ENCODE data around the gene PTPRF.

Gene PTPRF

DNA sequence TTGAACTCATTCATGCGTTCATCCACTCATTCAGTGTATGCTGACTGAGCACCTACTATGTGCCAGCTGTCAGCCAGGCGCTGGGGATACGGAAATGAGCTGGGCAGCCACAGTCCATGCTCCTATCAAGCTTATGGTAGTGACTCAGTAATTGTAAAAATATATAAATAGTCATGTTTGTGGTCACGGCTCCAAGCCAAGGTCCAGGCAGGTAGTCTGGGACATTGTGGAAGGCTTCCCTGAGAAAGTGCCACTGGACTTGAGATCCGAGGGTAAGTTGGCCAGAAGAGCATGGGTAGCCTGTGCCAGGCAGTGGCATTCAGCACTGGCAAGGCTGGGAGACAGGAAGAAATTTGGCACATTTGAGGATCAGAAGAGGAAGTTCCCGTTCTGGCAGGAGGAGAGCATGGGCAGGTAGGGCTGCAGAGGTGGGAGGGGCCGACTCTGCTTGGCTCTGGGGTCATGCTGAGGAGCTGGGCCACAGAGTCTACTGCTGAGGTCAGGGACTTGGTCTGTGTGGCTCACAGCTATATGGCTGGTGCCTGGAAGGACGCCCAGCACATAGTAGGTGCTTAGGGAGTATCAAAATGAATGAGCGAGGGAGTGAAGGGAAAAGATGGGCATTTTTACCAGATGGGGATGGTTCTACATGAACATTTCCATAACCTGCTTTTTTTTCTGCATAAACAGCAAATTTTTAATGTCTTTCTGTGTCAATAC lies 6.9 kb downstream of the PTPRF start:
- TF ChIP-seq POLR2AphosphoS5 (IDR thresholded peaks at IDR 0.05; ENCODE audit: low read depth, low read length): no peak
- TF ChIP-seq TAF1 (IDR thresholded peaks at IDR 0.05; ENCODE audit: borderline replicate concordance, insufficient read depth, low read length): no peak
- no peak for TF ChIP-seq SIN3A (IDR thresholded peaks at IDR 0.05; ENCODE audit: borderline replicate concordance, insufficient read depth, low read length)
- TF ChIP-seq FOXP2 (optimal IDR thresholded peaks at IDR 0.05; ENCODE audit: borderline replicate concordance, extremely low read depth, extremely low read length, insufficient read depth): no peak
- TF ChIP-seq, protein P1, sequence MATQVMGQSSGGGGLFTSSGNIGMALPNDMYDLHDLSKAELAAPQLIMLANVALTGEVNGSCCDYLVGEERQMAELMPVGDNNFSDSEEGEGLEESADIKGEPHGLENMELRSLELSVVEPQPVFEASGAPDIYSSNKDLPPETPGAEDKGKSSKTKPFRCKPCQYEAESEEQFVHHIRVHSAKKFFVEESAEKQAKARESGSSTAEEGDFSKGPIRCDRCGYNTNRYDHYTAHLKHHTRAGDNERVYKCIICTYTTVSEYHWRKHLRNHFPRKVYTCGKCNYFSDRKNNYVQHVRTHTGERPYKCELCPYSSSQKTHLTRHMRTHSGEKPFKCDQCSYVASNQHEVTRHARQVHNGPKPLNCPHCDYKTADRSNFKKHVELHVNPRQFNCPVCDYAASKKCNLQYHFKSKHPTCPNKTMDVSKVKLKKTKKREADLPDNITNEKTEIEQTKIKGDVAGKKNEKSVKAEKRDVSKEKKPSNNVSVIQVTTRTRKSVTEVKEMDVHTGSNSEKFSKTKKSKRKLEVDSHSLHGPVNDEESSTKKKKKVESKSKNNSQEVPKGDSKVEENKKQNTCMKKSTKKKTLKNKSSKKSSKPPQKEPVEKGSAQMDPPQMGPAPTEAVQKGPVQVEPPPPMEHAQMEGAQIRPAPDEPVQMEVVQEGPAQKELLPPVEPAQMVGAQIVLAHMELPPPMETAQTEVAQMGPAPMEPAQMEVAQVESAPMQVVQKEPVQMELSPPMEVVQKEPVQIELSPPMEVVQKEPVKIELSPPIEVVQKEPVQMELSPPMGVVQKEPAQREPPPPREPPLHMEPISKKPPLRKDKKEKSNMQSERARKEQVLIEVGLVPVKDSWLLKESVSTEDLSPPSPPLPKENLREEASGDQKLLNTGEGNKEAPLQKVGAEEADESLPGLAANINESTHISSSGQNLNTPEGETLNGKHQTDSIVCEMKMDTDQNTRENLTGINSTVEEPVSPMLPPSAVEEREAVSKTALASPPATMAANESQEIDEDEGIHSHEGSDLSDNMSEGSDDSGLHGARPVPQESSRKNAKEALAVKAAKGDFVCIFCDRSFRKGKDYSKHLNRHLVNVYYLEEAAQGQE (IDR thresholded peaks at IDR 0.05; ENCODE audit: insufficient read depth in 1 of 2, low read depth in 2 of 2, low read length in 2 of 2): no peak

DNA sequence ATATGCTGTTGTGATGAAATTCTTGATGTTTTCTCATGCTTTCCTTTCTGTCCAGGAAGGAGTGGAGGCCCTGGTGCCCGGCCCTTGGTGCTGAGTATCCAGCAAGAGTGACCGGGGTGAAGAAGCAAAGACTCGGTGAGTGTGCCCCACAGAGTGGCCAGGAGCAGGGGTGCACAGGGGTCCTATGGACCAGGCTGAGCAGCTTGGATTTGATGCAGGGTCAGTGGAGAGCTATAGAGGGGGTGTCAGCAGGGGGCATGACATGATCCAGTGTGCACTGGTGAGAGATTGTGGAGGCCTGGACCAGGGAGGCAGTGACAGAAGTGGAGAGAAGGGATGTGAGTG lies 7.4 kb downstream of the PTPRF start:
- TF ChIP-seq TAF1 (IDR thresholded peaks at IDR 0.05; ENCODE audit: borderline replicate concordance, insufficient read depth, low read length) (no peak), SIN3A (IDR thresholded peaks at IDR 0.05; ENCODE audit: borderline replicate concordance, insufficient read depth, low read length) (no peak), FOXP2 (optimal IDR thresholded peaks at IDR 0.05; ENCODE audit: borderline replicate concordance, extremely low read depth, extremely low read length, insufficient read depth) (no peak), POLR2AphosphoS5 (IDR thresholded peaks at IDR 0.05; ENCODE audit: low read depth, low read length) (no peak)
- TF ChIP-seq, protein P1 (IDR thresholded peaks at IDR 0.05; ENCODE audit: insufficient read depth in 1 of 2, low read depth in 2 of 2, low read length in 2 of 2): no peak

DNA sequence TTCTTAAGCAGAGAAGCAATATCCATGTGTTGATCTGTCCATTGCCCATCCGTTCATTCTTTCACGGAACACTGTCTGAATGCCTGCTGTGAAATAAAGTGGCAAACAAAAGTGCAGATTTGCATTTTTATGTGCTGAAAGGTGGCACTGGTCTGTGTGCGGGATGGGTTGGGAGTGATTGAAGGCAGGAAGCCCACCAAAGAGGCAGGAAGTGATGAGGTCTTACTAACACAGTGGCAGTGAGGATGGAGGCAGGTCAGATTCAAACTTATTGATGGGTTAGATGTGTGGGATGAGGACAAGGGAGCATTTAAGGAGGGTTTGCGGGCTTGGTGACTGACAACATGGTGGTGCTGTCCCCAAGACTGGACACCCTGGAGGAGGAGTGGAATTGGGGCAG lies 8.3 kb downstream of the PTPRF start:
- TF ChIP-seq SIN3A (IDR thresholded peaks at IDR 0.05; ENCODE audit: borderline replicate concordance, insufficient read depth, low read length) (no peak), POLR2AphosphoS5 (IDR thresholded peaks at IDR 0.05; ENCODE audit: low read depth, low read length) (no peak), FOXP2 (optimal IDR thresholded peaks at IDR 0.05; ENCODE audit: borderline replicate concordance, extremely low read depth, extremely low read length, insufficient read depth) (no peak), TAF1 (IDR thresholded peaks at IDR 0.05; ENCODE audit: borderline replicate concordance, insufficient read depth, low read length) (no peak)
- TF ChIP-seq, protein P1 (IDR thresholded peaks at IDR 0.05; ENCODE audit: insufficient read depth in 1 of 2, low read depth in 2 of 2, low read length in 2 of 2): no peak

DNA sequence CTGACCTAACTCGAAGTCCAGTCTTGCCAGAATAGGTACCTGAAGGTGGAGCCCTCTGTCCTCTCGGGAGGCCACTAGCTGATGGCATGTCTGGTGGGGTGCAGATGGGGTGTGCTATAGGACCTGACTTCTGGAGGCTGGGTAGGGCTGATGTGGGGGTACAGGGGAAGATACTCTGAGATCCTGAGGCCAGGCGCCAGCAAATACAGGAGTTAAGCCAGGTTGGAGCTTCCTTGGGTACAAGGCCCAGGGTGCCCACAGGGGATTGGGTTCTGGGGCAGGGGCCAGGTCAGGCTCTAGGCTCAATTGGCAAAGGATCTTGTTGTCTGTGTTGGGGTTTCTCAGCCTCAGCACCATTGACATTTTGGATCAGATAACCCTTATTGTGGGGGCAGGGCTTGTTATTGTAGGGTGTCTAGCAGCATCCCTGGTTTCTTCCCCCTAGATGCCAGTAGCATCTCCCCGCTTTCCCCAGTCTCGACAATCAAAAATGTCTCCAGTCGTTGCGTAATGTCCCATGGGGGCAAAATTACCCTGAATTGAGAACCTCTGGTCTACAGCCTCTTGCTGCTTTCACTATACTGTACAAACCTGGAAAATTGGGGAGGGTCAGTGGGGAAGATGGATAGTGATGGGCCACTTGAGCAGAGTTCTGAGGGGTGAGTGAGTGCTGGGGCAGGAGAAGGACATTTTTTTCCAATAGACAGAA lies 9.2 kb downstream of the PTPRF start:
- TF ChIP-seq, protein P1 (IDR thresholded peaks at IDR 0.05; ENCODE audit: insufficient read depth in 1 of 2, low read depth in 2 of 2, low read length in 2 of 2): no peak
- no peak for TF ChIP-seq TAF1 (IDR thresholded peaks at IDR 0.05; ENCODE audit: borderline replicate concordance, insufficient read depth, low read length)
- TF ChIP-seq FOXP2 (optimal IDR thresholded peaks at IDR 0.05; ENCODE audit: borderline replicate concordance, extremely low read depth, extremely low read length, insufficient read depth): no peak
- TF ChIP-seq SIN3A (IDR thresholded peaks at IDR 0.05; ENCODE audit: borderline replicate concordance, insufficient read depth, low read length): no peak
- no peak for TF ChIP-seq POLR2AphosphoS5 (IDR thresholded peaks at IDR 0.05; ENCODE audit: low read depth, low read length)

All from PFSK-1 (cell line).